Measurements from ENCODE around the gene FLVCR1.
"Not testable (repeated sequence)": the region's sequence is repeated elsewhere in the genome, so short reads cannot be mapped to it uniquely, and the experiment has no call there.

The FLVCR1 gene

GRCh38 chr1:212860713-212861581, 2.9 kb downstream of the FLVCR1 start:
- DNase-seq, result no peak

GRCh38 chr1:212862111-212862690, 4.1 kb downstream of the FLVCR1 start:
- no peak for DNase-seq

- DNase-seq, result not testable (repeated sequence)
These were observed 5.3 kb downstream of the FLVCR1 start for GRCh38 chr1:212863345-212863744.

GRCh38 chr1:212864201-212864600, 6.1 kb downstream of the FLVCR1 start:
- no peak for DNase-seq

GRCh38 chr1:212867192-212867591, 9.1 kb downstream of the FLVCR1 start:
- no peak for DNase-seq

- DNase-seq, result no peak
These were observed 13.9 kb downstream of the FLVCR1 start for GRCh38 chr1:212871976-212872375.

GRCh38 chr1:212873518-212873917, 15.4 kb downstream of the FLVCR1 start:
- DNase-seq, result no peak

- DNase-seq, result no peak
These were observed 20.3 kb downstream of the FLVCR1 start for GRCh38 chr1:212878418-212878817.

GRCh38 chr1:212879947-212880690, 22.0 kb downstream of the FLVCR1 start:
- no peak for DNase-seq

- DNase-seq, result no peak
These were observed 26.5 kb downstream of the FLVCR1 start for GRCh38 chr1:212884592-212884991.

- DNase-seq, result no peak
These were observed 34.0 kb downstream of the FLVCR1 start for GRCh38 chr1:212892108-212892507.

GRCh38 chr1:212899845-212900244, 41.8 kb downstream of the FLVCR1 start:
- DNase-seq, result no peak

- DNase-seq, result no peak
These were observed 43.2 kb downstream of the FLVCR1 start for GRCh38 chr1:212901290-212901689.

GRCh38 chr1:212902054-212902453, 44.0 kb downstream of the FLVCR1 start:
- DNase-seq, result no peak

- DNase-seq, result no peak
These were observed 45.6 kb downstream of the FLVCR1 start for GRCh38 chr1:212903664-212904063.

- not testable (repeated sequence) for DNase-seq
These were observed 50.0 kb downstream of the FLVCR1 start for GRCh38 chr1:212908071-212908470.

GRCh38 chr1:212908971-212909370, 50.9 kb downstream of the FLVCR1 start:
- no peak for DNase-seq

- no peak for DNase-seq
These were observed 51.6 kb downstream of the FLVCR1 start for GRCh38 chr1:212909652-212910063.

GRCh38 chr1:212910213-212910612, 52.1 kb downstream of the FLVCR1 start:
- not testable (repeated sequence) for DNase-seq

GRCh38 chr1:212913638-212914037, 55.6 kb downstream of the FLVCR1 start:
- DNase-seq, result not testable (repeated sequence)

- not testable (repeated sequence) for DNase-seq
These were observed 56.0 kb downstream of the FLVCR1 start for GRCh38 chr1:212914110-212914509.

- DNase-seq, result no peak
These were observed 56.7 kb downstream of the FLVCR1 start for GRCh38 chr1:212914789-212915188.

GRCh38 chr1:212915245-212916091, 57.4 kb downstream of the FLVCR1 start:
- DNase-seq, result no peak

Measured in activated CD4-positive, CD25-positive, alpha-beta regulatory T cell treated with anti-CD3 and anti-CD28 coated beads, Interleukin-2, amount 50 U/mL, for 72 hours (primary cell).